KMS-11 (cell line): ENCODE measurements around the gene APOBEC4.

ENCODE experiments used
- H2AFZ ChIP-seq: fragments of 200-600 bp; sonication (generic); 2 replicates; pipeline ENCODE4 v1.6.1; 2016; ENCODE audit warnings: antibody characterized with exemption, mixed run types, low read depth
- H3K27ac ChIP-seq: fragments of 200-600 bp; sonication (generic); 2 replicates; pipeline ENCODE4 v1.6.1; 2016; ENCODE audit warnings: mild to moderate bottlenecking, mixed run types
- H3K27me3 ChIP-seq: fragments of 200-600 bp; sonication (generic); 2 replicates; pipeline ENCODE4 v1.6.1; 2017; ENCODE audit warnings: mild to moderate bottlenecking, low read depth, mixed run types, moderate library complexity; ENCODE audit not compliant: insufficient read depth
- H3K36me3 ChIP-seq: fragments of 200-600 bp; sonication (generic); 2 replicates; pipeline ENCODE4 v1.6.1; 2017; ENCODE audit warnings: mild to moderate bottlenecking, mixed run types; ENCODE audit not compliant: insufficient read depth
- H3K4me1 ChIP-seq: fragments of 200-600 bp; sonication (generic); 2 replicates; pipeline ENCODE4 v1.6.1; 2016; ENCODE audit warnings: mild to moderate bottlenecking, low read depth, mixed run types; ENCODE audit not compliant: poor library complexity, severe bottlenecking
- H3K4me2 ChIP-seq: fragments of 200-600 bp; sonication (generic); 2 replicates; pipeline ENCODE4 v1.7.0; 2016; ENCODE audit warnings: mild to moderate bottlenecking, mixed run types
- H3K4me3 ChIP-seq: fragments of 200-600 bp; sonication (generic); IDR thresholded peaks from 2 replicates; pipeline ENCODE4 v1.6.1; 2017; ENCODE audit warnings: low read depth, low read length, mixed read lengths; ENCODE audit not compliant: insufficient read depth
- H3K79me2 ChIP-seq: fragments of 200-600 bp; sonication (generic); 2 replicates; pipeline ENCODE4 v1.6.1; 2016; ENCODE audit warnings: low read depth, mixed run types; ENCODE audit not compliant: insufficient read depth
- H3K9ac ChIP-seq: fragments of 200-600 bp; sonication (generic); 2 replicates; pipeline ENCODE4 v1.6.1; 2016; ENCODE audit warnings: mild to moderate bottlenecking, mixed run types
- H4K20me1 ChIP-seq: fragments of 200-600 bp; sonication (generic); 2 replicates; pipeline ENCODE4 v1.6.1; 2016; ENCODE audit warnings: mild to moderate bottlenecking, mixed run types; ENCODE audit not compliant: insufficient read depth
- CTCF ChIP-seq: fragments of 200-600 bp; sonication (generic); conservative IDR thresholded peaks from 2 replicates; pipeline ENCODE4 v1.6.1; 2017; ENCODE audit warnings: low read depth, mild to moderate bottlenecking, antibody characterized with exemption, low read length, moderate library complexity, mixed read lengths

APOBEC4 gene

GRCh38 chr1:183642166-183642565, 10.9 kb downstream of the APOBEC4 start:
- no peak for TF ChIP-seq CTCF
- H3K9ac ChIP-seq, result no peak overlapping the region
- no peaks in the 10 kb centered on the region for H3K27me3 ChIP-seq
- no peak overlapping the region for H2AFZ ChIP-seq
- H3K36me3 ChIP-seq, result no peaks in the 10 kb centered on the region
- H3K79me2 ChIP-seq, result no peaks in the 10 kb centered on the region
- no peak overlapping the region for H3K4me2 ChIP-seq
- peaks cover under 1% of the 10 kb centered on the region for H3K4me1 ChIP-seq
- H3K27ac ChIP-seq, result no peak overlapping the region
- no peaks in the 10 kb centered on the region for H4K20me1 ChIP-seq
- H3K4me3 ChIP-seq, result no peak overlapping the region

- Histone ChIP-seq H3K27ac (no peak overlapping the region), H3K4me3 (no peak overlapping the region), H3K79me2 (peaks cover 3% of the 10 kb centered on the region; the same call in 1 of the 2 replicates), H4K20me1 (no peaks in the 10 kb centered on the region), H3K4me2 (no peak overlapping the region), H3K4me1 (peaks cover 11% of the 10 kb centered on the region), H3K9ac (no peak overlapping the region), H2AFZ (no peak overlapping the region), H3K27me3 (no peaks in the 10 kb centered on the region), H3K36me3 (no peaks in the 10 kb centered on the region)
- no peak for TF ChIP-seq CTCF
Measured at GRCh38 chr1:183640193-183640592, 12.9 kb downstream of the APOBEC4 start.

- H3K9ac ChIP-seq, result no peak overlapping the region
- H3K4me3 ChIP-seq, result no peak overlapping the region
- no peaks in the 10 kb centered on the region for H3K27me3 ChIP-seq
- H3K27ac ChIP-seq, result no peak overlapping the region
- peaks cover 15% of the 10 kb centered on the region for H3K4me1 ChIP-seq
- TF ChIP-seq CTCF, result no peak
- no peaks in the 10 kb centered on the region for H3K36me3 ChIP-seq
- no peak overlapping the region for H3K4me2 ChIP-seq
- no peak overlapping the region for H2AFZ ChIP-seq
- no peaks in the 10 kb centered on the region for H4K20me1 ChIP-seq
- H3K79me2 ChIP-seq, result peaks cover 17% of the 10 kb centered on the region
Measured at GRCh38 chr1:183638649-183639387, 14.3 kb downstream of the APOBEC4 start.

- Histone ChIP-seq H3K27me3 (no peaks in the 10 kb centered on the region), H2AFZ (peak overlapping the region; percentile 96), H3K27ac (no peak overlapping the region), H3K4me1 (peaks cover 36% of the 10 kb centered on the region), H3K9ac (no peak overlapping the region), H3K4me3 (no peak overlapping the region), H3K79me2 (peaks cover 37% of the 10 kb centered on the region), H4K20me1 (no peaks in the 10 kb centered on the region), H3K4me2 (peak overlapping the region; percentile 90), H3K36me3 (no peaks in the 10 kb centered on the region; the same call in 1 of the 2 replicates)
- TF ChIP-seq CTCF, result no peak
Measured at GRCh38 chr1:183636783-183637182, 16.3 kb downstream of the APOBEC4 start.
